RWPE2 (cell line): ENCODE measurements around the gene ETV1.

Experiments used
- ATAC-seq: fragments of 200-7000 bp; cut with Tn5 transposase; 3 replicates; pipeline ENCODE4 v1.9.1; 2021; ENCODE audit warnings: low read depth
- DNase-seq: peaks from one replicate; pipeline ENCODE4 v3.0.0-alpha.2; 2020; ENCODE audit warnings: low spot score
- H3K27ac ChIP-seq: fragments of 450-650 bp; 2 replicates; pipeline ENCODE4 v1.5.1; 2017; ENCODE audit warnings: mild to moderate bottlenecking; ENCODE audit not compliant: poor library complexity, severe bottlenecking
- H3K27me3 ChIP-seq: fragments of 250-450 bp; sonication (Bioruptor Pico); 2 replicates; pipeline ENCODE4 v1.5.1; 2021; ENCODE audit warnings: mild to moderate bottlenecking, moderate library complexity; ENCODE audit not compliant: insufficient read depth, poor library complexity, severe bottlenecking
- H3K36me3 ChIP-seq: fragments of 250-450 bp; sonication (Bioruptor Pico); 2 replicates; pipeline ENCODE4 v1.5.1; 2020; ENCODE audit warnings: low read depth, mild to moderate bottlenecking, moderate library complexity
- H3K4me1 ChIP-seq: fragments of 250-450 bp; sonication (Bioruptor Pico); 2 replicates; pipeline ENCODE4 v1.5.1; 2021; ENCODE audit warnings: mild to moderate bottlenecking, moderate library complexity; ENCODE audit not compliant: insufficient read depth, poor library complexity, severe bottlenecking
- H3K4me3 ChIP-seq: fragments of 250-450 bp; sonication (Bioruptor Pico); 2 replicates; pipeline ENCODE4 v1.5.1; 2021; ENCODE audit warnings: mild to moderate bottlenecking, moderate library complexity; ENCODE audit not compliant: severe bottlenecking
- H3K9me3 ChIP-seq: fragments of 250-450 bp; sonication (Bioruptor Pico); 2 replicates; pipeline ENCODE4 v1.5.1; 2021; ENCODE audit warnings: mild to moderate bottlenecking, moderate library complexity; ENCODE audit not compliant: severe bottlenecking
- TF ChIP-seq, protein P1 (sequence below): fragments of 450-650 bp; IDR thresholded peaks from one replicate; pipeline ENCODE4 v1.5.1; 2017; ENCODE audit warnings: mild to moderate bottlenecking, moderate library complexity; ENCODE audit not compliant: poor library complexity, severe bottlenecking

ETV1 gene

DNA sequence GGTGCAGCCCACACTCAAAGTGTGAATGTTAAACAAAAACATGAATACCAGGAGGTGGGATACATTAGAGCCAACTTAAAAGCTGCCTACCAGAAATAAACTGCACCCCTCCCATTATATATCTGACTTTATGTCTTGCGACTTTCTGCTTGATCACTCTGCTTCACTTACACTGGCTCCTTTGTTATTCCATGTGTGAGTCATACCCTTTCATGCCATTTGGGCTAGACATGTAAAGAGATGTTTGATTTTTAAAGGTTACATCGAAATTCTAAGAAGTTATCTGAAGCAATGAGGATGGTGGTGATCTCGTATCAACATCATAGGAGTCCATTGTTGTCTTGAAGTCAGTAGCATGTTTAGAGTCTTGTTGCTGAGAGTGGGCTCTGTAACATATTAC, 31.6 kb upstream of the ETV1 start:
- DNase-seq (no peak), ATAC-seq (peak; percentile 82)
- Histone ChIP-seq H3K36me3 (no peaks in the 10 kb centered on the region), H3K4me3 (no peak overlapping the region), H3K27ac (no peak overlapping the region), H3K4me1 (peaks cover 9% of the 10 kb centered on the region), H3K9me3 (no peaks in the 10 kb centered on the region), H3K27me3 (no peaks in the 10 kb centered on the region)
- TF ChIP-seq, protein P1, sequence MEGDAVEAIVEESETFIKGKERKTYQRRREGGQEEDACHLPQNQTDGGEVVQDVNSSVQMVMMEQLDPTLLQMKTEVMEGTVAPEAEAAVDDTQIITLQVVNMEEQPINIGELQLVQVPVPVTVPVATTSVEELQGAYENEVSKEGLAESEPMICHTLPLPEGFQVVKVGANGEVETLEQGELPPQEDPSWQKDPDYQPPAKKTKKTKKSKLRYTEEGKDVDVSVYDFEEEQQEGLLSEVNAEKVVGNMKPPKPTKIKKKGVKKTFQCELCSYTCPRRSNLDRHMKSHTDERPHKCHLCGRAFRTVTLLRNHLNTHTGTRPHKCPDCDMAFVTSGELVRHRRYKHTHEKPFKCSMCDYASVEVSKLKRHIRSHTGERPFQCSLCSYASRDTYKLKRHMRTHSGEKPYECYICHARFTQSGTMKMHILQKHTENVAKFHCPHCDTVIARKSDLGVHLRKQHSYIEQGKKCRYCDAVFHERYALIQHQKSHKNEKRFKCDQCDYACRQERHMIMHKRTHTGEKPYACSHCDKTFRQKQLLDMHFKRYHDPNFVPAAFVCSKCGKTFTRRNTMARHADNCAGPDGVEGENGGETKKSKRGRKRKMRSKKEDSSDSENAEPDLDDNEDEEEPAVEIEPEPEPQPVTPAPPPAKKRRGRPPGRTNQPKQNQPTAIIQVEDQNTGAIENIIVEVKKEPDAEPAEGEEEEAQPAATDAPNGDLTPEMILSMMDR: no peak

DNA sequence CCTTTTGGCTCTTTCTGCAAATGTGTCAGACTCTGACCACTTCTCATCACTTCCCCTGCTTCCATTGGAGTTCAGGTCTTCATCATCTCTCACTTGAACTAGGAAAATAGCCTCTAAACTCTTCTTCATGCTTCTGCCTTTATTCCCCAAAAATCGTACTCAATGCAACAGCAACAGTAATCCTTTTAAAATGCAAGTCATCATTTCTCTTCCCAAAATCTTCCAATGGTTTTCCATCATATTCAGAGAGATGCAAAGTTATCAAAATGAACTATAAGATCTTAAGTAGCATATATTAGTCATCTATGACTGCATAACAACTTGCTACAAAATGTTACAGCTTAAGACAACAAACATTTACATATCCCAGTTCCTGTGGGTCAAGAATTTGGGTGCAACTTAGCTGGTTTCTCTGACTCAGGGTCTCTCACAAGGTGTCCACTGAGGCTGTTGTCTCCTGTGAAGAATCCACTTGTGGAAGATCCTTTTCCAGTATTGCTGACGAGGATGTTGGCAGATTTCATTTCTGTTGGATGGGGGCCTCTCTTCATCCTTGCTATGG, 31.0 kb upstream of the ETV1 start:
- no peak overlapping the region for H3K4me3 ChIP-seq
- DNase-seq: no peak
- no peaks in the 10 kb centered on the region for H3K36me3 ChIP-seq
- no peak for ATAC-seq
- no peaks in the 10 kb centered on the region for H3K9me3 ChIP-seq
- H3K27ac ChIP-seq: no peak overlapping the region
- H3K27me3 ChIP-seq: no peaks in the 10 kb centered on the region
- TF ChIP-seq, protein P1: no peak
- peaks cover 9% of the 10 kb centered on the region for H3K4me1 ChIP-seq

DNA sequence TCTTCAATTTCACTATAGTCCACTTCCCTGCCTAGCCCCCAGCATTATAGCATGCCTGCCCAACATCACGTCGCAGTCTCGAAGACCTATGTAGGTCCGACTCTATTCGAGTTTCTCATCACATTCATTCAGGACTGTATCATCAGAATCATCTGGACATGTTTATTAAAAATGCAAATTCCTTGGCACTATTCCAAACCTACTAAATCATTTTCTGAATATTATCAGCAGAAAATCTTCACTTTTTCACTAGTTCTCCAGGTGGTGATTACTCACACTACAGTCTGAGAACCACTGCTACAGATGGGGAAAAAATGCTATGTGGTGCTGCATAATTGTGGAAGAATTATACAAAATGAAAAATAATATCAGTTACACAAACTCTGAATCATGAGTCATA, 29.3 kb upstream of the ETV1 start:
- Histone ChIP-seq H3K27me3 (no peaks in the 10 kb centered on the region), H3K4me3 (no peak overlapping the region), H3K9me3 (no peaks in the 10 kb centered on the region), H3K4me1 (peaks cover 9% of the 10 kb centered on the region), H3K36me3 (no peaks in the 10 kb centered on the region), H3K27ac (no peak overlapping the region)
- DNase-seq (no peak), ATAC-seq (no peak)
- TF ChIP-seq, protein P1: no peak

DNA sequence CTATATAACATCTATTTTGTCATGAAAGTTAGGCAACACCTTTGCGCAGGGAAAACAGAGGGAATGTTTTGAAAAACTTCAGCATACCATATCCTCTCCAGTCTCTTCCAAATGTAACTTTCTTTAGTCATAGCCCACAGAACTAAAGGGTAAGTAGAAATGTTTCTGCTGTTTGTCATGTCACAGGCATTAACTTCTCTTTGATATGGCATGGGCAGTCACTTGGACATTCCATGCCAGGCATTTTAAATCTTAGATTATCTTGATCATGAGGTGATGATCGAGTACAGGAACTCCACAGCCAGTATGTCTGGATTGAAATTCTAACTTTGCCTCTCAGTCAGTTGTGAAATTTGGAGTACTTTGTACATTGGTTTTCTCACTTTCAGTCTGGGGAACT, 27.5 kb upstream of the ETV1 start:
- no peak overlapping the region for H3K4me3 ChIP-seq
- ATAC-seq: no peak
- TF ChIP-seq, protein P1: no peak

DNA sequence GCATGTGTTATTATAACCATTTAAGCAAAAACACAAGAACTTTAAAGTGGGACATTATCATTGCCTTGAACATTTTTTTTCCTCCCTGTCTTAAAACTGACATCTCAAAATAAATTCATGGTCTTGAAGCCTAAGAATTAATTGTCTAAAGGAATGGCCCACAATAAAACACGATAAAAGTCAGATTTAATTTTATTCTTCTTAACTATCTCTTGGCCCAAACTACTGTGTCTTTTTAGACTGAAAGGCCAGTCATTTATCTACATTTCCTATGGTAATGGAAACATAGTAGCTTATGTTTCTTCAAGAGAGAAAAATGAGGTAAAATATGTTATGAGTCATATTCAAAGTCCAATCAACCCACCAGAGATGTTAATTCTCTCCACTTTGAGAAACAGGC, 24.4 kb upstream of the ETV1 start:
- TF ChIP-seq, protein P1: no peak
- Histone ChIP-seq H3K9me3 (no peaks in the 10 kb centered on the region), H3K36me3 (no peaks in the 10 kb centered on the region), H3K4me1 (no peaks in the 10 kb centered on the region), H3K27ac (no peak overlapping the region), H3K27me3 (no peaks in the 10 kb centered on the region), H3K4me3 (no peak overlapping the region)
- no peak for ATAC-seq
- DNase-seq: no peak

More for the DNA sequence above, 27.5 kb upstream of the ETV1 start:
- H3K4me1 ChIP-seq: peaks cover 9% of the 10 kb centered on the region
- no peak overlapping the region for H3K27ac ChIP-seq
- no peak for DNase-seq
- no peaks in the 10 kb centered on the region for H3K9me3 ChIP-seq
- no peaks in the 10 kb centered on the region for H3K27me3 ChIP-seq
- no peaks in the 10 kb centered on the region for H3K36me3 ChIP-seq
